Activated effector memory CD4-positive, alpha-beta T cell treated with anti-CD3 and anti-CD28 coated beads, Interleukin-2, amount 50 U/mL, for 16 hours (primary cell): Measurements from ENCODE around the gene DCHS1.

Source experiments
- DNase-seq: peaks from one replicate; pipeline ENCODE4 v3.0.0-alpha.2; 2020

Gene DCHS1

GRCh38 chr11:6625832-6626420 lies 29.7 kb downstream of the DCHS1 start:
- peak; percentile 47 for DNase-seq

DNA sequence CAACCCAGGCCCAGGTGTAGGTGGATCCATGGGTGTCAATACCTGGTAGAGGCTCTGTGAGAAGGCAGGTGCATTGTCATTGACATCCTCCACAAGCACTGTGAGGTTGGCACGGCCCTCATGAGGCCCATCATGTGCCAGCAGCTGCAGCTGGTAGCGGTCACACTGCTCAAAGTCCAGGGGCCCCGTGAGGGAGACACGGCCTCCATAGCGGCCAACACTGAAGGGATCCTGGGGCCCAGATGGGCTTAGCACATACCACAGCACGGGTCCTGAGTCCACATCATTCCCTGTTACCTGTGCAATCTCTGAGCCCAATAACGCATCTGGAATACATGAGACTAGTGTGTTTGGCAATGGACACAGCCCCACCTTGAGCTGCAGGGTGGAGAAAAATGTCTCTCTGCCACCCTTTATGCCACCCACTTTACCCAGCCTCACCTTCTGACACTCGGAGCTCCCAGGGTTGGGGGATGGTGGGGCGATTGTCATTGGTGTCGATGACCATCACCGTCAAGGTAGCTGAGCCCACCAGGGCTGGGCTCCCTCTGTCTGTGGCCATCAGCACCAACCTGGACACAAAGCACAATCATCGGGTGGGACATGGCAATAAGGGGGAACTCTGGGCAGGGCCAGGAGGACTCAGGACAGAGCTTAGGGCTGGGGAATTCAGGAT lies 30.3 kb downstream of the DCHS1 start:
- peak; percentile 52 for DNase-seq

GRCh38 chr11:6623391-6624363 lies 31.9 kb downstream of the DCHS1 start:
- DNase-seq, result peak; percentile 53

DNA sequence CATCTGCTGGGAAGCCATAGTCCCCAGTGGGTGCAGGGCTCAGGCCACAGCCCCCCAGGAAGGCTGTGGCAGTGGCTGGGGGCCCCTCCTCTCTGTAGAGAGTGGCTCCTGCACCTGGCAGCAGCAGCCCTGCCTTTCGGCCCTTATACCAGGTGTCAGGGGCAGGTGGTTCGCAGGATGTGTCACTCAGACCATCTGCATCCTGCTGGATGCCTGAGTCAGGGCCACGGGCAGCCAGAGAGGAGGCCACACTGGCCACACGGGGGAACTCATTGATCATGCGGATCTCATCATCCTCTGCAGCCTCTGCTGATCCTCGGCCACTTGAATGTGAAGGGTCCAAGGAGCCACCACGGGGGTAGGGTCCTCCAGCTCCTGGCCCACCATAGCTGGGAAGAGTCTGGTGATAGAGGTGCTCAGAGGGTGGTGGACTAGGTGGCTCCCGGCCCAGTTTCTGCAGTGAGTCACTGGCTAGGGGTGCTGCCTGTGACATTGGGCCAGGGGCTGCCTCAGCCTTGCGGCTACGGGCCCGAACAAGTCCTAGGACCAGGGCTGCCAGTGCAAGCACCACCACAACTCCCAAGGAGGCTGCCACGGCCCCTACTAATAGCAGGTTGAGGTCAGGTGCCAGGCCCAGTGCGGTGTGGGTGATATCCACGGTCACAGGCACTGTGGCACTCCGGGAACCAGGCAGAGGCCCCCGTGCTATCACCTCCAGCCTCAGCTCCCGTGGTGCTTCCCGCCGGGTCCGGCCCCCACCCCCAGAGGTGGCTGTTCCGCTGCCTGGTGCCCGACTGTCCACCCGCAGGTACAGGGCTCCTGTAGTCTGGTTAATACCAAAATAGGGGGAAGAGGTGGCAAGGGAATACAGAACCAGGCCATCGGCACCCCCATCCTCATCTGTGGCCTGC lies 33.1 kb downstream of the DCHS1 start:
- DNase-seq, result peak; percentile 59

- DNase-seq, result peak; percentile 54
These were observed 33.8 kb downstream of the DCHS1 start for GRCh38 chr11:6621711-6622211.

- no peak for DNase-seq
These were observed 35.0 kb downstream of the DCHS1 start for GRCh38 chr11:6620636-6621035.

GRCh38 chr11:6619004-6619745 lies 36.4 kb downstream of the DCHS1 start, which contains the start of gene TPP1:
TPP1 (minus strand) TSS chr11:6619422; CDS start chr11:6619400, 22 bp downstream.
- peak; percentile 95 for DNase-seq

GRCh38 chr11:6618117-6619003 lies 37.2 kb downstream of the DCHS1 start:
- peak; percentile 90 for DNase-seq

DNA sequence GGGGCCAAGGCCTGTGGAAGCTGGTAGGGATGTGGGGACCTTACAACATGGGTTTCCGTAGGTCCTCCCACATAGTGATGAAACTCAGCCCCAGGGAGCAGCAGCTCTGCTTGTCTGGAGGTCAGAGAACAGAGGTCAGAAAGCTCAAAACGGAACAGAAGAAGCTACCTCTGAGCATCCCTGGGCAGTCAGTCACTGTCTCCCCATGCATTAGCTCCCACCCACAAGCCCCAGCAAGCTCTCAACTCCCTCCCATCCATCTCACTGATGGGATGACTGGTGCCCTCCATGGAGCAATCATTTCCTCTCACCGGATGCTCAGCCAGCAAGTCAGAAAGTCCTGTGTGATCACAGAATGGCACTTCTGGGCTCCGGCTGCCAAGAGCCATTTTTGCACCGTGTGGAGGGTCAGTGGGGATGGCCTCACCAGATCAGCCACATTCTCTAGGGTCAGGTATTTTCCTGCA lies 38.3 kb downstream of the DCHS1 start:
- peak; percentile 57 for DNase-seq

DNA sequence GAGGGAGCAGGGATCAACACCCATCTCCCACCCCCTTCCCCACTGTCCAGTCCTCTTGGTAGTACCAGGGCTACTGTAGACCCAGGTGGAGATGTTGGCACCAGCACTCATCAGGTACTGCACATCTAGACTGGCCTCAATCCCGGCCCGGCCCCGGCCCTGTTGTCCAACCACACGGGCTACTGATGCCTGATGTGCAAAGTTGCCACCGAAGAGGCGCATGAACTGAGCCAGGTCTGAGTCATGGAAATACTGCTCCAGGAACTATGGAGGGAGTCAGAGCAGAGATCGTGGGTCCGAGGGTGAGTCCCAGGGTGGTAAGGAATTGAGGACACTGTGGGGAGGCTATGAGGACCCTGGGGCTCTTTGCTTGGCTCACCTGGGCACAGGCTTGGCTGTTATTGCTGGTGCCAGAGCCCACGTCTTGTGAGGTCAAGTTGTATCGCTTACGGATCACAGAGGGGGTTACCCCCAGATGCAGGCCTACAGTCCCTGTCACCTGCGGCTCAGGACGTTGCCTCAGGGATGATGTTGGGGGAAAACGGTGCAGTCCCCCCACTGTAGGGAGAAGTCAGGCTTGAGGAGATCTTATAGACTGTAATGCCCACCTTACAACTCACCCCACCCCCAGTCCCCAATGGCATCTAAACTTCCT lies 38.9 kb downstream of the DCHS1 start:
- peak; percentile 54 for DNase-seq

- DNase-seq, result peak; percentile 33
These were observed 39.6 kb downstream of the DCHS1 start for GRCh38 chr11:6615882-6616585.

DNA sequence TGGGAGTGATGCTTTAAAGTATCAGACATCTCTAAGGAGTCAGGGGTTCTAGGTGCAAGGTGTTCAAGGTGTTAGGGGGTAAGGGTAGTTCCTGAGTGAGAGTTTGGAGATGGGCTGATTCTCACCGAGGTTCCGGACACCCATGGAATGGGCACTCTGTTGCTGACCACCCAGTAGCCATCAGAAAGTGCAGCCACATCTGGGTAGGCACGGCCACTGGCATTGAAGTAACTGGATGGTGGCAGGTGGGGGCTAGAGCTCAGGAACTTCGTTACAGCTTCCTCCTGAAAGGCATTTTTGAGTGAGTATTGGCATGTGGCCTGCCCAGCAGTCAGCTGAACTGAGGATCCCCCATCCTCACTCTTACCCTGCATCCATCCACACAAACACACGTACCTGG lies 40.6 kb downstream of the DCHS1 start:
- DNase-seq, result peak; percentile 41

GRCh38 chr11:6614446-6614845 lies 41.2 kb downstream of the DCHS1 start:
- peak; percentile 49 for DNase-seq

DNA sequence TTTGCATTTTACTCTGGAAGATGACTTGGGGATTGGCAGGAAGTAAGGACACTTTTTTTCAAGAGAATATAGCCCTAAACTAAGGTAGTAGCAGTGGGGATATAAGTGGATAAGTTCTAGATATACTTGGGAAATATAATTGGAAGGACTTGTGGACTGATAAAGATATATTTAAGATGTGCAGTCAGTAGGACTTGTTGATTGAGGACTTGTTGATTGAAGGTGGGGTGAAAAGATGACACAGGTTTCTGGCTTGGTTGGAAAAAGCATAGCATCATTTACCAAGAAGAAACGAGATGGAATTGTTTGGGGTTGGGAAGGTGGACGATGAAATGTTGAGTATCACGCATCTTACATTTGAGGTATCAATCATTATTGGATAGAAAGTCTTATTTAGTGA lies 42.1 kb downstream of the DCHS1 start:
- no peak for DNase-seq

DNA sequence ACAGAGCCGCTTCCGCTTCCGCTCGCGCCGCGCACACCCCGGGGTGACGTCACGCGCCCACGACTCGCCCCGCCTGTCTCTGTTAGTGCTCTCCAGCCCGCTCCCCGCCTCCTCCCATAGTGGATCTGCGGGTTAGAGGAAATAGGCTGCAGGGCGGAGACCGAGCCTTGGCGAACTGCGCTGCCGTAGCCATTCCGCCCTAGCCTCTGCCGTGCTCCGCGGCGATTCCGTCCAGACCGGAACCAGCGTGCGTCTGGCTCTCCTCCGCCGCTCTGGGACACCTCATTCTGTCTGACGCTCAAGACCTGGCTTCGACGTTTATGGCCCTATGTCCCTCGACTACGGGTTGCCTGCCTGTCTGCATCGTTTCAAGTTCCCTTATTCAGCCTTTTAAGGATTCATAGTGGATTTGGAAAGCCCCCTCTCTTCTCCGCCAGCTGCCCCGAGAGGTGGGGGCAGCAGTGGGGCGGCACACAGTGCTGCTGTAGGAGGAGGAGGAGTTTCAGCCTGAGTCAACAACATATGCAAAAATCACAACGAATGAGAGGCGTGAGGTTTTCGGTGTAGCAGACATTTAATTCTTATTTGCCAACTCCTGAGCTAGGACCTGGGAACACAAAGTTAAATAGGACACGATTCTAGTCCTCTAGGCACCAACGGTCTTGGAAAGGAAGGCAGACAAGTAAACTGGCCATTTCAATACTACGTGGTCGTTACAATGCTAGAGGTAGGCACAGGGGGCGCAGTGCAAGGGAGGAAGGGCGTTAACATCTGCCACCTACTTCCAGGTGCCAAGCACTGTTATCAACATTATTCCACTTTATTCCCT lies 43.2 kb downstream of the DCHS1 start, which contains the start of gene TAF10:
TAF10 (minus strand) TSS at position 4 of the 829 bp plus-strand sequence. CDS start 27 bp downstream, outside the sequence.
- peak; percentile 98 for DNase-seq

GRCh38 chr11:6611963-6612212 lies 43.7 kb downstream of the DCHS1 start:
- no peak for DNase-seq

DNA sequence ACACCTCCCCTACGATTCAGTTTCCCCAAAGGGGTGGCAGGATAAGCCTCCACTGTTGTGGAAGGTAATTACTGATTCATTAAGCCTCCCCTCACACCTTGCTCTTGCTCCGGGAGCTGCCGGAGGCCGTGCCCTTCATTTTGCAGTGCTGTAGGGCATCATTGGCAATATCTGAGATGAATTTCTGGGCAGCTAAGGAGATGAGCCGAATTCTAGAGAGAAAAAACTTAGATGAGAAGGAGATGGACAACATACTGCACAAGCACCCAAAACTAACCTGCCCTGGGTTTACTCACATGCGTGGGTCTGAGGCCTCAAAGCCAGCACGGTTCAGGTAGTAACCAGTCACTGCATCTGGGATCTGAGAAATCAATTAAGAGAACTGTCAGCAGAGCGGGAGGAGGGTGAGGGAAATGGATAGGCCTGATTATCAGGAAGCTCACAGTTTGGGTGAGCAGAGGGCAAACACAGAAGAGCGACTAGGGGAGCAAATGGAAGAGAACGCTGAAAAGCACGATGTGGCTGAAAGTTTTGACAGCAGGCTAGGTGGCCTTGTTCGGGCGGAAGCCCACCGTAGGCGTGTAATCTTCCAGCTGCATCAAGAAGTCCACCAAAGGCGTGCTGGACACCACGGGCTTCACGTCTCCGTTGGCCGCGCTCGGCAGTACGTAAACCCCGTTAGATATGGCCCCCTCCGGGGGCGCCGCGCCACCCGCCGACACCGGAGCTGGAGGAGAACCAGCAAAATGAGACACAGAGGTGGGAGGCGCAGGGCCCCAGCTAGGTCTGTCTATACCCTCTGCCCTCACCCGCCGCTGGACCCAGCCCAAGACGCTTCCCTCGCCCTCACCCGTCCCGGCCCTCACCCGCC lies 44.3 kb downstream of the DCHS1 start:
- peak; percentile 64 for DNase-seq
